H9 (cell line): ENCODE data around the gene CAMTA1. TPM values are rescaled to one million over a fixed set of nuclear protein-coding genes. Genes with fewer than 3 reads are reported as not detected.

Experiments used
- DNase-seq: peaks from one replicate; pipeline ENCODE4 v3.0.0-alpha.2; 2017
- H2AFZ ChIP-seq: one replicate; pipeline ENCODE4 v1.6.1; 2013; ENCODE audit warnings: mild to moderate bottlenecking, low read length, control low read depth, moderate library complexity
- H2AK5ac ChIP-seq: 2 replicates; pipeline ENCODE4 v1.6.1; 2013; ENCODE audit warnings: low read length, control low read depth, mixed read lengths; ENCODE audit not compliant: insufficient read length
- H2BK120ac ChIP-seq: one replicate; pipeline ENCODE4 v1.6.1; 2013; ENCODE audit warnings: low read depth, mild to moderate bottlenecking, low read length, control low read depth, inconsistent platforms; ENCODE audit not compliant: poor library complexity, severe bottlenecking
- H2BK12ac ChIP-seq: 2 replicates; pipeline ENCODE4 v1.6.1; 2013; ENCODE audit warnings: low read length, control low read depth, mixed read lengths, low read depth; ENCODE audit not compliant: insufficient read length
- H2BK15ac ChIP-seq: 2 replicates; pipeline ENCODE4 v1.6.1; 2013; ENCODE audit warnings: low read depth, low read length, control low read depth
- H2BK20ac ChIP-seq: one replicate; pipeline ENCODE4 v1.6.1; 2013; ENCODE audit warnings: low read depth, mild to moderate bottlenecking, low read length, control low read depth, inconsistent platforms; ENCODE audit not compliant: poor library complexity, severe bottlenecking
- H2BK5ac ChIP-seq: 2 replicates; pipeline ENCODE4 v1.6.1; 2013; ENCODE audit warnings: low read length, control low read depth, mixed read lengths; ENCODE audit not compliant: insufficient read length
- H3K14ac ChIP-seq: 2 replicates; pipeline ENCODE4 v1.6.1; 2013; ENCODE audit warnings: low read length, control low read depth; ENCODE audit not compliant: insufficient read depth
- H3K18ac ChIP-seq: 2 replicates; pipeline ENCODE4 v1.6.1; 2013; ENCODE audit warnings: low read depth, mild to moderate bottlenecking, mixed read lengths, low read length, control low read depth; ENCODE audit not compliant: insufficient read length
- H3K23ac ChIP-seq: 2 replicates; pipeline ENCODE4 v1.6.1; 2013; ENCODE audit warnings: low read length, control low read depth, mixed read lengths, low read depth; ENCODE audit not compliant: insufficient read length
- H3K23me2 ChIP-seq: 2 replicates; pipeline ENCODE4 v1.6.1; 2013; ENCODE audit warnings: low read depth, mild to moderate bottlenecking, mixed read lengths, low read length, control low read depth; ENCODE audit not compliant: insufficient read length, poor library complexity, severe bottlenecking
- H3K27ac ChIP-seq: 2 replicates; pipeline ENCODE4 v1.5.1; 2013; ENCODE audit warnings: low read length, control low read depth, mixed read lengths, low read depth; ENCODE audit not compliant: insufficient read length
- H3K27me3 ChIP-seq: 2 replicates; pipeline ENCODE4 v1.6.1; 2013; ENCODE audit warnings: low read length, control low read depth, inconsistent platforms; ENCODE audit not compliant: insufficient read depth
- H3K4ac ChIP-seq: 2 replicates; pipeline ENCODE4 v1.6.1; 2013; ENCODE audit warnings: low read depth, mild to moderate bottlenecking, control low read depth, inconsistent platforms, low read length, moderate library complexity
- H3K4me1 ChIP-seq: 2 replicates; pipeline ENCODE4 v1.6.1; 2013; ENCODE audit warnings: low read length, control low read depth, inconsistent platforms; ENCODE audit not compliant: insufficient read depth
- H3K4me2 ChIP-seq: 2 replicates; pipeline ENCODE4 v1.6.1; 2013; ENCODE audit warnings: low read length, control low read depth, mixed read lengths; ENCODE audit not compliant: insufficient read length, insufficient read depth
- H3K56ac ChIP-seq: 2 replicates; pipeline ENCODE4 v1.6.1; 2013; ENCODE audit warnings: low read depth, mild to moderate bottlenecking, mixed read lengths, low read length, control low read depth; ENCODE audit not compliant: insufficient read length
- H3K79me1 ChIP-seq: 2 replicates; pipeline ENCODE4 v1.6.1; 2013; ENCODE audit warnings: low read depth, mild to moderate bottlenecking, moderate library complexity, low read length, control low read depth, inconsistent platforms; ENCODE audit not compliant: insufficient read depth, poor library complexity, severe bottlenecking
- H3K79me2 ChIP-seq: 2 replicates; pipeline ENCODE4 v1.6.1; 2013; ENCODE audit warnings: low read length, control low read depth, inconsistent platforms; ENCODE audit not compliant: insufficient read depth
- H3K9ac ChIP-seq: 2 replicates; pipeline ENCODE4 v1.6.1; 2013; ENCODE audit warnings: low read length, control low read depth, mixed read lengths; ENCODE audit not compliant: insufficient read length; ENCODE audit errors: extremely low read depth
- H3K9me3 ChIP-seq: one replicate; pipeline ENCODE4 v1.6.1; 2013; ENCODE audit warnings: low read depth, low read length, inconsistent platforms; ENCODE audit not compliant: control insufficient read depth
- H3T11ph ChIP-seq: one replicate; pipeline ENCODE4 v1.6.1; 2013; ENCODE audit warnings: mild to moderate bottlenecking, low read length, control low read depth, inconsistent platforms
- H4K20me1 ChIP-seq: one replicate; pipeline ENCODE4 v1.6.1; 2013; ENCODE audit not compliant: control insufficient read depth, insufficient read length, insufficient read depth
- H4K5ac ChIP-seq: 2 replicates; pipeline ENCODE4 v1.6.1; 2013; ENCODE audit warnings: low read depth, mild to moderate bottlenecking, mixed read lengths, low read length, control low read depth; ENCODE audit not compliant: insufficient read length
- H4K8ac ChIP-seq: replicated peaks from 2 replicates; pipeline ENCODE4 v1.6.1; 2013; ENCODE audit warnings: low read length, control low read depth, mixed read lengths, low read depth; ENCODE audit not compliant: insufficient read length
- H4K91ac ChIP-seq: 2 replicates; pipeline ENCODE4 v1.6.1; 2013; ENCODE audit warnings: low read depth, mild to moderate bottlenecking, moderate library complexity, mixed read lengths, low read length, control low read depth; ENCODE audit not compliant: insufficient read length
- H3K27ac Mint-ChIP-seq, 3 experiments: 2 replicates in 2 of 3; 3 replicates in 1 of 3; pipeline ENCODE4 v1.8.0; 2020 to 2021; ENCODE audit warnings: mixed read lengths in 3 of 3, mild to moderate bottlenecking in 1 of 3, moderate library complexity in 1 of 3
- H3K27me3 Mint-ChIP-seq: 2 replicates; pipeline ENCODE4 v1.8.0; 2021; ENCODE audit warnings: low read depth, mild to moderate bottlenecking, moderate library complexity, mixed read lengths
- H3K36me3 Mint-ChIP-seq, 3 experiments: 2 replicates in 2 of 3; 3 replicates in 1 of 3; pipeline ENCODE4 v1.8.0; 2020 to 2021; ENCODE audit warnings: low read depth in 3 of 3, mixed read lengths in 3 of 3; ENCODE audit not compliant: insufficient read depth in 1 of 3
- H3K4me1 Mint-ChIP-seq, 2 experiments: 2 replicates each; pipeline ENCODE4 v1.8.0; 2020; ENCODE audit warnings: mixed read lengths in 2 of 2
- H3K4me3 Mint-ChIP-seq, 2 experiments: 2 replicates in 1 of 2; 3 replicates in 1 of 2; pipeline ENCODE4 v1.8.0; 2020 to 2021; ENCODE audit warnings: mild to moderate bottlenecking in 2 of 2, mixed read lengths in 2 of 2, moderate library complexity in 1 of 2
- H3K9me3 Mint-ChIP-seq, 2 experiments: 2 replicates in 1 of 2; 3 replicates in 1 of 2; pipeline ENCODE4 v1.8.0; 2020; ENCODE audit warnings: mild to moderate bottlenecking in 2 of 2, mixed read lengths in 2 of 2, moderate library complexity in 1 of 2
- WGBS: extraction: QIAGEN DNeasy Blood & Tissue Kit; methylation state at CpG from one replicate; pipeline ENCODE4 v1.1.7; 2013; ENCODE audit warnings: missing lambda C conversion rate, low lambda C conversion rate, mixed read lengths; ENCODE audit not compliant: insufficient read length; ENCODE audit errors: extremely low coverage; 5-methylcytosine and 5-hydroxymethylcytosine counted together
- total RNA-seq: library from RNA; stranded (reverse); gene quantifications from 2 replicates; pipeline ENCODE4 v1.2.1, GENCODE V29; 2021
- TF ChIP-seq, protein P1 (sequence below): fragments of 200-600 bp; sonication (generic); conservative IDR thresholded peaks from 3 replicates; pipeline ENCODE4 v1.8.0; 2021; ENCODE audit warnings: antibody characterized with exemption, mild to moderate bottlenecking

CAMTA1 gene
- total RNA-seq, 1 experiment from 2014 or later = 115 TPM

DNA sequence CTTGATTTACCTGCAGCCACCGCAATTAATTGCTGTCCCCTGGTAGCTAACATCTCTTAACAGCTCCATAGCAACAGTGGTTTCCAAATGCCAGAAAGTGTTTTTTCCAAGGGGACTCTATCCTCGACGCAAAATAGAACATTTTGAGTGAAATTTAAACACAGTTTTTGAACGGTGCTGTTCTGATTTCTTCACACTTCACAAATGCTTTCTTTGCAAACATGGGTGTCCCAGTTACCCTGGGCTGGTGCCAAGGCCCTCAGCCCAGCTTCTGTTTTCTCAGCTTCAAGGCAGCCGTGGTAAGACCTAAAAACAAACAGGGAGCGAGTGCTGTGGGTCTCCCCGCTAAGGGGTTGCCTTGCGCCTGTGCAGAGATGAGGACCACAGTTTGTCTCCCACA is 838.6 kb downstream of the CAMTA1 start:
- no peaks in the 10 kb centered on the region for H4K20me1 ChIP-seq
- no peaks in the 10 kb centered on the region for H3K23me2 ChIP-seq
- no peaks in the 10 kb centered on the region for H3K9me3 ChIP-seq
- no peaks in the 10 kb centered on the region for H3K79me2 ChIP-seq
- no peak overlapping the region for H2BK12ac ChIP-seq
- no peak overlapping the region for H3K27ac Mint-ChIP-seq
- TF ChIP-seq, protein P1, sequence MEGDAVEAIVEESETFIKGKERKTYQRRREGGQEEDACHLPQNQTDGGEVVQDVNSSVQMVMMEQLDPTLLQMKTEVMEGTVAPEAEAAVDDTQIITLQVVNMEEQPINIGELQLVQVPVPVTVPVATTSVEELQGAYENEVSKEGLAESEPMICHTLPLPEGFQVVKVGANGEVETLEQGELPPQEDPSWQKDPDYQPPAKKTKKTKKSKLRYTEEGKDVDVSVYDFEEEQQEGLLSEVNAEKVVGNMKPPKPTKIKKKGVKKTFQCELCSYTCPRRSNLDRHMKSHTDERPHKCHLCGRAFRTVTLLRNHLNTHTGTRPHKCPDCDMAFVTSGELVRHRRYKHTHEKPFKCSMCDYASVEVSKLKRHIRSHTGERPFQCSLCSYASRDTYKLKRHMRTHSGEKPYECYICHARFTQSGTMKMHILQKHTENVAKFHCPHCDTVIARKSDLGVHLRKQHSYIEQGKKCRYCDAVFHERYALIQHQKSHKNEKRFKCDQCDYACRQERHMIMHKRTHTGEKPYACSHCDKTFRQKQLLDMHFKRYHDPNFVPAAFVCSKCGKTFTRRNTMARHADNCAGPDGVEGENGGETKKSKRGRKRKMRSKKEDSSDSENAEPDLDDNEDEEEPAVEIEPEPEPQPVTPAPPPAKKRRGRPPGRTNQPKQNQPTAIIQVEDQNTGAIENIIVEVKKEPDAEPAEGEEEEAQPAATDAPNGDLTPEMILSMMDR = no peak
- H3K56ac ChIP-seq = no peak overlapping the region
- no peak overlapping the region for H3K23ac ChIP-seq
- H4K8ac ChIP-seq = no peak overlapping the region
- H3K36me3 Mint-ChIP-seq = no peaks in the 10 kb centered on the region
- H3K18ac ChIP-seq = no peak overlapping the region
- DNase-seq = no peak
- no peak overlapping the region for H2BK5ac ChIP-seq
- no peak overlapping the region for H2AK5ac ChIP-seq
- H3K27me3 ChIP-seq = no peaks in the 10 kb centered on the region
- H3K4me3 Mint-ChIP-seq = no peak overlapping the region; a peak in 1 of 5 replicates
- no peaks in the 10 kb centered on the region for H3K79me1 ChIP-seq
- H3K9me3 Mint-ChIP-seq = no peaks in the 10 kb centered on the region; a peak in 1 of 5 replicates
- no peak overlapping the region for H3K14ac ChIP-seq
- peaks cover 10% of the 10 kb centered on the region for H3K27me3 Mint-ChIP-seq
- H2BK120ac ChIP-seq = no peak overlapping the region
- peaks cover 6% of the 10 kb centered on the region in 2 experiments for H3K4me1 Mint-ChIP-seq
- H4K5ac ChIP-seq = no peak overlapping the region
- no peak overlapping the region for H3K27ac ChIP-seq
- no peak overlapping the region for H2BK15ac ChIP-seq
- no peak overlapping the region for H3K9ac ChIP-seq
- H2AFZ ChIP-seq = no peak overlapping the region
- no peak overlapping the region for H3K4ac ChIP-seq
- WGBS = no CpG with 5 or more reads among the region's 8 CpGs
- H3T11ph ChIP-seq = no peak overlapping the region
- H2BK20ac ChIP-seq = no peak overlapping the region
- H3K4me1 ChIP-seq = no peaks in the 10 kb centered on the region
- no peak overlapping the region for H3K4me2 ChIP-seq
- no peak overlapping the region for H4K91ac ChIP-seq
